ENCODE results near the gene L3MBTL2.

- TF ChIP-seq ZNF274 (IDR thresholded peaks at IDR 0.05; ENCODE audit: low read depth, low read length) (no peak), CTCF (IDR thresholded peaks at IDR 0.05 in 2 of 3, conservative IDR thresholded peaks at IDR 0.05 in 1 of 3; ENCODE audit: borderline replicate concordance in 1 of 3, insufficient read depth in 1 of 3, low read depth in 2 of 3, low read length in 2 of 3) (no peak), POLR2AphosphoS5 (IDR thresholded peaks at IDR 0.05; ENCODE audit: low read depth, low read length) (no peak), POLR2A (IDR thresholded peaks at IDR 0.05; ENCODE audit: borderline replicate concordance, extremely low read depth, insufficient read depth, insufficient read length) (no peak), CBX3 (IDR thresholded peaks at IDR 0.05; ENCODE audit: low read depth) (no peak), REST (IDR thresholded peaks at IDR 0.05; ENCODE audit: low read depth) (no peak), FOSL1 (IDR thresholded peaks at IDR 0.05; ENCODE audit: low read depth) (no peak)
These were observed 48.0 kb upstream of the L3MBTL2 start for GRCh38 chr22:41157083-41157482.

All from HCT116 (cell line).